GM04503 (cell line): ENCODE results near the gene PCGF1.

Experiments used
- DNase-seq: peaks from one replicate; pipeline ENCODE4 v3.0.0-alpha.2; 2012; ENCODE audit warnings: low read depth

Gene PCGF1

GRCh38 chr2:74515271-74515980 lies 7.9 kb upstream of the PCGF1 start:
- no peak for DNase-seq

DNA sequence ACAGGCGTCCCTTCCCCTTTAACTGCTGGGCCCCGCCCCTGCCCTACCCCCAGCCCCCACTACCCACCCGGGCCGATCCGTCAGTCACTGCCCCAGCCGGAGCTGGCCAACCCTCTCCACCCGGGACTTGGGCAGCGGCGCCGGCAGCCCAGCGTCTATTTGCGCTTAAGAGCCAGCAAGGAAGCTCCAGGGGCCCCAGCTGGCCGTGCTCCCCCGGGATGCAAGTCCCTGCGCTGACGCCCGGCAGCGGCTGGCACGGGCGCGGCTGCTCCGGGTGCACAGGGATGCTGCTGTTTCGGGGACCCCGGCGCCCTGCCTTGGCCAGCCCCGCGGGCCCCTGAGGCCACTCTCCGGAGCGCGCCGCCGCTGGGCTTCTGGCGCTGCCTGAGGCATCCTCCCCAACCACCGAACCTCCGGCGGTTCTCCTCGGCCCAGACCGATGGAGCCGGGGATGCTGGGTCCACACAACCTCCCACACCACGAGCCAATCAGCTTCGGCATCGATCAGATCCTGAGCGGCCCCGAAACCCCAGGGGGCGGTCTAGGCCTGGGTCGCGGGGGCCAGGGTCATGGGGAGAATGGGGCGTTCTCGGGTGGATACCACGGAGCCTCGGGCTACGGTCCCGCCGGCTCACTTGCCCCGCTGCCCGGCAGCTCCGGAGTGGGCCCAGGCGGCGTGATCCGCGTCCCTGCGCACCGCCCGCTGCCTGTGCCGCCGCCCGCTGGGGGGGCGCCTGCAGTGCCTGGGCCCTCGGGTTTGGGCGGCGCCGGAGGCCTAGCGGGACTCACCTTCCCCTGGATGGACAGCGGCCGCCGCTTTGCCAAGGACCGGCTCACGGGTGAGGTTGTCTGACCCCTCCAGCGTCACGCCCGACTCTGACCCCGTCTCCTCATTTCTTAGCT lies 7.1 kb upstream of the PCGF1 start, which contains the start of gene TLX2:
Gene TLX2 (plus strand): TSS at position 83 of the 903 bp plus-strand sequence. CDS start 357 bp downstream, at position 440.
- no peak for DNase-seq

- DNase-seq: no peak
Observed at GRCh38 chr2:74513605-74514367, 6.3 kb upstream of the PCGF1 start.

- no peak for DNase-seq
Observed at GRCh38 chr2:74512744-74513604, 5.5 kb upstream of the PCGF1 start.

DNA sequence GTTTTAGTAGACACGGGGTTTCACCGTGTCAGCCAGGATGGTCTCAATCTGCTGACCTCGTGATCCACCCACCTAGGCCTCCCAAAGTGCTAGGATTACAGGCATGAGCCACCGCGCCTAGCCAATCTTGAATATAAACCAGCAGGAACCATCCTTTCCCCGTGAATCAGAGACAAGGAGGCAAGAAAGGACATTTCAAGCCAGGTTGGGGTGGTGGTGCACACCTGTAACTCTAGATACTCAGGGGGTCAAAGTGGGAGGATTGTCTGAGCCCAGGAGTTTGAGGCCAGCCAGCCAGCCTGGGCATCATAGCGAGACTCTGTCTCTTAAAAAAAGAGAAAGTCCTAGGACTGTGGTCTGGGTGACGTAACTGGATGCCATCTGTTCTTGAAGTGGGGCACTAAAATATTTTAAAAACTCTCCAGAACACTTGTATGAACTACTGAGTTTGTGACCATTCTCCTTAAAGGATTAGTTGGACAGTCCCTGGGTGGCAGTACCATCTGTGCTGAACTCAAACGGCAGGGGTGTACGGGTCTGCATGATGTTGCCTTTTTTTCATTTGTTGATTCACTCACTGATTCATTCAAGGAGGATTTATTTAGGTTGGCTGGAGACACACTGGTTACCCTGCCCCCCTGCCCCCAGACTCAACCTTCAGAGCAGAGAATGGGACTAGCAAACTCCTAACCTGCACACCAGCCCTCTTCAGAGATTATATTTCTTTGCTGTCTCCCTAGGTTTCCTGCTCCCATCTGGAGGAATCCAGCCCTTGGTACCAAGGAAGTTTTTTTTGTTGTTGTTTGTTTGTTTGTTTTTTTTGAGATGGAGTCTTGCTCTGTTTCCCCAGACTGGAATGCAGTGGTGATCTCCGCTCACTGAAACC lies 3.9 kb upstream of the PCGF1 start:
- DNase-seq: no peak

DNA sequence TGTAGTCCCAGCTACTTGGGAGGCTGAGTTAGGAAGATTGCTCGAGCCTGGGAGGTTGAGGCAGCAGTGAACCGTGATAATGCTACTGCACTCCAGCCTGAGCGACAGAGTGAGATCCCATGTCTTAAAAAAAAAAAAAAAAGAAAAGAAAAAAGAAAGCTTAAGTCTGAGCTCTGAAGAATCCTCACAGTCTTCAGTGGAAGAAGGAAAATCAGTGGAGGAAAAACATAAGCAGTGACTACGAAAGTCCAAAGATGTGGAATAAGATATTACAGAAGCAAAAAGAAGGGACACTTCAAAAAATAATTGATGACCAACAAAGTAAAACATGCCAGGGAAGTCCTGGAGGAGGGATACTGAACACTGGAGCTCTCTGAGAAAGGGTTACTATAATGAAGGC lies 2.8 kb upstream of the PCGF1 start:
- DNase-seq: no peak

- DNase-seq: no peak
Observed at GRCh38 chr2:74507926-74508520, 528 bp upstream of the PCGF1 start.

DNA sequence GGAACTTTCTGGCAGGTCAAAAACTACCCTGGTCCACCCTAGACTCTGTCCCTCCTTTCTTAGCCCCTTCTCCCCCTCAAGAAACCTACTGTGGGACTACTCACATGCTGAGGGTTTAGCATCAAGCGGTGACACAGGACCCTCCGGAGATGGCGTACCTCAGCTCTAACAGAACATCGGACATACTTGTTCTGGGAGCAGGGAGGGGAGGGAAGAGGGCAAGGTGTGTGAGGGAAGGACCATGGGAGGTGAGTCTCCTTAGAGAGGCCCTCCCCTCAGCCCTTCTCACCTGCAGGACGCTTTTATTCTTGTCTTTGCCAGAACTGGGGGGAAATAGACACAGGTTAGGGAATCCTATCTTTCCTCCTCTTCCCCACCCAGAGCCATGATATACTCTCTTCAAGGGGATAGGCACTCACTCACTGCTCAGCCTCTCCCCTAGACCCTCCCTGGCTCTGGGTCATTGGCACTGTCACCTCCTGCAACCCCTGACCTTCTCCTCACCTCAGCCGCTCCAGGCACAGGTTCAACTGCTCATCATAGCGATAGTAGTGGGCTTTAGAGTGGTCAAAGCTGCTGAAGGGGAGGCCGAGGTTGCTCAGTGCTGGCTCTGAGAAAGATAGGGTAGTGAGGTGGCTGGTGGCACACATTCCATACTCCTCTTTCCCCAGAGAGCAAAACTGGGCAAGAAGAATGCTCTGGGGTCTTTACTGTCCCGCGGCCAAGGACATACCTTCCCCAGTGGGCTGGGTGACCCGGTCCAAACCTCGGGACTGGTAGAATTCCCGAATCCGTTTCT lies 1.8 kb downstream of the PCGF1 start:
- no peak for DNase-seq

GRCh38 chr2:74504591-74504990 lies 2.9 kb downstream of the PCGF1 start:
- DNase-seq: no peak

DNA sequence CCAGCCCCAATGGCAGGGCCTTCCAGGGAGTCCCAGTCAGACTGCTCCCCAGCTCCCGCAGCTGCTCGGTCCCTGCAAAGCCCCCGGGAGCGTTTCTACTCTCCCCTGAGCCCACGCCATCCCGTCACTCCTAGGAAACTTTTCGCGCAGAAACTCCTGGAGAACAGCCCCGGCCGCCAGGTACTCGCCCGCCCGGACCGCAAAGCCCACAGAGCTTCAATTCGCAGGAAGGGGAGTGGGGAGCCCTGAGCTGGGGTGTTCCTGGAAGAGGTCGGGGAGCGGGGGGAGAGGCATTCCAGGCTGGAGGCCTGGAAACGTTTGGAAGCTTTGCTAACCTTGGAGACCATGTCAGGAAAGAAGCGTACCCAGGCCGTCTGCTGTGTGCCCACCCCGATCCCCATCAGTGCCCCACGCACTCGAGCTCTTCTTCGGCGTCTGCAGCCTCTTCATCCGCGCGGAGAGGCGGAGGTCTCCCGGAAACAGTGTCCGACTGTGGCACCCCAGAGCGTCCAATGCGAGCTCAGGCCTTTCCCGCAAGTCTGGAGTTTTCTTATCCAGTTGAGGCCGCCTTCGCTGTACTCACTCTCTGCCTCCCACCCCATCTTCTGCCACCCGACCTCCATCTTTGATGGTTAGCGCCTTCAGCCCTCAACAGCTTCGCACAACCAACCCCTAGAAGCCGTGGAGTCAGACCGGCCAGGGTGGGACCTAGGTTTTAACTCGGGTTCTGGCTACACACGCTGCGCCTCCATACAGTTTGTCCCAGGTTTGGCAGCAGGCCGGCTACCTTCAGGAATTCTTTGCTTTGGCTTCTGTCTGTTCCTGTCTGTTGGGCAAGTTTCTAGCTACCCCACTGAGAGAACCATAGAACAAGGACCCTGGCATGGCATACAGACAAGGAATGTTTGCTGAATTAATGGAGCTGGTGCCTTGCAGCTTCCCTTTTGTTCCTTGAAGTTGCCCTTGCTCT lies 3.7 kb downstream of the PCGF1 start:
- no peak for DNase-seq

DNA sequence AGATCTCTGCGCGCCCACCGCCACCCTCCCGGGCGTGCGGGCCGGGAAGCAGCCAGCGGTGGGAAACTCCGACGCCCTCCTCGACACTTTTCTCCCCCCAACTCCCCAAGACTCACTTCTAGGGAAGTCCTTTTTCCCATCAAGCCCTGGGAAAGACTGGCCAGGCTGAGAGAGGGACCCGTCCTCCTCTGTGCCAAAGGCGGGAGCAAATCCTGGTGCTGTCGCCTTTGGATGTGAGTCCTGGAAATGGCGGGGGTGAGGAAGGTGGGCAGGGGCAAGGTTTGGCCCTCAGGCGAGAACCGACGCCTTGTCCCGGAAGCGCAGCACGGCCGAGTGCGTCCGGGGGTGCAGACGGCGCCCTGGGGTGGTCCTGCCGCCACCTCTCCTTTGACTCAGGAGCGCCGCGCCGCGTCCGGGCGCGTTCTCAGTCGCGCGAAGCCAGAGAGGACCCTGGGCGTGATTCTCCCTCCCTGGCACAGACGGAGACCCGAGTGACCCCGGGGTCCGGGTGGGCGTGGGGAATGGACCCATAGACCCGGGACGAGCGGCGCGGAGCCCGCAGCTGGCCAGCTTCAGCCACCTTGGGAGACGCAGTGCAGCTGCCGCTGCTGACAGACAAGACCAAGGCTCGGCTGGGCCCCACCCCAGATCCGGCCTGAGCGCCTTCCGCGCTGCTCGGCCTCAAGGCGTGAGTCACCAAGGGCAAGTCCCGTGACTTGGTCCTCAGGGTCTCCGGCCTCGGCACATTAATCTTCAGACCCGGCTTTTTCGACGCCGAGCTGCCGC lies 4.6 kb downstream of the PCGF1 start:
- no peak for DNase-seq

DNA sequence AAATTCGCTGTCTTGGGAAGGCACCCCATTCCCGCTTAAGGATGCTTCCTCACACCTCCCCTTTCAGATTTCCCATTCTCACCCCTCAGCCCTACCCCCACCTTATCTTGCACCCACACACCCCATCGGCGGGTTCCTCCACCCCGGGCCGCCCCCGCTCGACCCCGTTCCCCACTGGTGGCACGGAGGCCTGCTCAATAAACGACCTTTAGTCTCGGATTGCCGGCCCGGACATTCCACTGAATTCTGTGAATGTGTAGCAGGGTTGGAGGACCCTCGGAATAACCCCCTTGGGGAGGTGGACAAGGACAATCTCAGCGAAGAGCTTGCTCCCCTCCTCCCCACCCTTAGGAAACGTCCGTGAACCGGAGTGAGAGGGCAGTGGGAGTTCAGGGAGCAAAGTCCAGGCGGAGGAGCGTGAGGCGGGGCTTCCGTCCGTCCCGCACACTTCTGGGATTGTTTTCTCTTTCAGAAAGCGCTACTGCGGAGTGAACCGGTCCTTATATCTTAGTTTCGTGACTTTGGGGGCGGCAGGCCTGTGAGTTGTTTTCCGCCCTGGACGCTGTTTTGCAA lies 5.3 kb downstream of the PCGF1 start:
- DNase-seq: no peak

GRCh38 chr2:74501335-74502071 lies 6.0 kb downstream of the PCGF1 start:
- DNase-seq: no peak

- no peak for DNase-seq
Observed at GRCh38 chr2:74500578-74500946, 6.9 kb downstream of the PCGF1 start.

DNA sequence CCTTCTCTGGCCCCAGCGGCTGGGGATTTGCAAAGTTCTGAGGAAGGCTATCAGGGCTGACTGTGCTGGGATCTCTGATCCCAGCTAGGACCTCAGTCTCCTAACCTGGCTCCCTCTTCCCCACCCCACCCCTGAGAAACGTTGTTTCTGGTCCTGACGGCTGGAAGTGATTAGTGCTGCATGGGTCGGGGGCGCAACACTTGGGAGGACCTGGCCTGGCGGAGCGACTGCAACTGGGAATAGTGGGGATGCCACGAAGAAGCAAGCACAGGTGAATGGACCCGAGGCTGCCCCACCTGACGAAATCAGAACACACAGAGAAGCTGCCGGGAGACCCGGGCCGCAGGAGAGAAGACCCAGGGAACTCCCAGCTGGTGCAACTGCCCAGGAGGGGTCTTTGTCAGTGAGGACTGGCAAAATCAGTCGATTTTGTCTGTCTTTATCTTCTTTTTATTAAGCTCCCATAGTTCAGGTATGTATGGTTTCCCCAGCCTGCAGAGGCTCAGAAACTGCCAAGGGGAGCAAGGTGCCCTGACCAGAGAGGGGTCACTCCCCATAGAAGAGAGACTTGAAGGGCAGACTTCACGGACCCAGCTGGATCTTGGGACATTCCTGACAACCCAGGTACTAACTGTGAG lies 7.4 kb downstream of the PCGF1 start:
- no peak for DNase-seq
